PC-3 (cell line): ENCODE measurements around the gene PRR14.

Experiments
- EZH2 ChIP-seq: fragments of 300-600 bp; sonication (generic); IDR thresholded peaks from one replicate; pipeline ENCODE4 v1.6.1; 2017; ENCODE audit warnings: antibody characterized with exemption, mild to moderate bottlenecking, low read length; ENCODE audit not compliant: unreplicated experiment
- EZH2phosphoT487 ChIP-seq: fragments of 300-600 bp; sonication (generic); IDR thresholded peaks from 2 replicates; pipeline ENCODE4 v1.6.1; 2018; ENCODE audit warnings: mild to moderate bottlenecking, antibody characterized with exemption, low read length, borderline replicate concordance
- TF ChIP-seq, protein P1 (sequence below): fragments of 300-600 bp; sonication (generic); conservative IDR thresholded peaks from 2 replicates; pipeline ENCODE4 v1.5.1; 2017; ENCODE audit warnings: antibody characterized with exemption, low read depth, mild to moderate bottlenecking, low read length

DNA sequence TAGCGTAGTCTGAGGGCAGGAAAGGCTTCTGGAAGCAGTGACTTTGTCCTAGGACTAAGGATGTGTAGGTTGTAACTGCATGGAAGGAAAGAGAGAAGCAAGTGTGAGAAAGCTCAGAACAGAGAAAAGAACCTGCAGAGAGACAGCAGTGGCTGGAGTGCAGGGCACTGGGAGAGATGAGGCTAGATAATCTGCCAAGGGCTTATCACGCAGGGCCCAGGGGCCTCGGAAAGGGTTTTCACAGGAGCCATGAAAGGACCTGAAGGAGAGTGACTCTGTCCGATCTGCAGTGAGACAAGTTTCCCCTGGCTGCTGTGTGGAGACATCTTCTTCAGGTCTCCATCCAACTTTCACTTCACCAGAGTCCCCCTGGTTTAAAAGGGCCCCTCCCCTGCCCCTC lies 41.1 kb downstream of the PRR14 start:
- TF ChIP-seq EZH2phosphoT487 (no peak), EZH2 (no peak)
- TF ChIP-seq, protein P1, sequence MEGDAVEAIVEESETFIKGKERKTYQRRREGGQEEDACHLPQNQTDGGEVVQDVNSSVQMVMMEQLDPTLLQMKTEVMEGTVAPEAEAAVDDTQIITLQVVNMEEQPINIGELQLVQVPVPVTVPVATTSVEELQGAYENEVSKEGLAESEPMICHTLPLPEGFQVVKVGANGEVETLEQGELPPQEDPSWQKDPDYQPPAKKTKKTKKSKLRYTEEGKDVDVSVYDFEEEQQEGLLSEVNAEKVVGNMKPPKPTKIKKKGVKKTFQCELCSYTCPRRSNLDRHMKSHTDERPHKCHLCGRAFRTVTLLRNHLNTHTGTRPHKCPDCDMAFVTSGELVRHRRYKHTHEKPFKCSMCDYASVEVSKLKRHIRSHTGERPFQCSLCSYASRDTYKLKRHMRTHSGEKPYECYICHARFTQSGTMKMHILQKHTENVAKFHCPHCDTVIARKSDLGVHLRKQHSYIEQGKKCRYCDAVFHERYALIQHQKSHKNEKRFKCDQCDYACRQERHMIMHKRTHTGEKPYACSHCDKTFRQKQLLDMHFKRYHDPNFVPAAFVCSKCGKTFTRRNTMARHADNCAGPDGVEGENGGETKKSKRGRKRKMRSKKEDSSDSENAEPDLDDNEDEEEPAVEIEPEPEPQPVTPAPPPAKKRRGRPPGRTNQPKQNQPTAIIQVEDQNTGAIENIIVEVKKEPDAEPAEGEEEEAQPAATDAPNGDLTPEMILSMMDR: no peak
